ENCODE results near the gene GOLGA3. TPM values are rescaled to one million over a fixed set of nuclear protein-coding genes. Genes with fewer than 3 reads are reported as not detected.
"Not testable (repeated sequence)": the region's sequence is repeated elsewhere in the genome, so short reads cannot be mapped to it uniquely, and the experiment has no call there.

Gene GOLGA3
- total RNA-seq, 1 donor = 148 TPM

DNA sequence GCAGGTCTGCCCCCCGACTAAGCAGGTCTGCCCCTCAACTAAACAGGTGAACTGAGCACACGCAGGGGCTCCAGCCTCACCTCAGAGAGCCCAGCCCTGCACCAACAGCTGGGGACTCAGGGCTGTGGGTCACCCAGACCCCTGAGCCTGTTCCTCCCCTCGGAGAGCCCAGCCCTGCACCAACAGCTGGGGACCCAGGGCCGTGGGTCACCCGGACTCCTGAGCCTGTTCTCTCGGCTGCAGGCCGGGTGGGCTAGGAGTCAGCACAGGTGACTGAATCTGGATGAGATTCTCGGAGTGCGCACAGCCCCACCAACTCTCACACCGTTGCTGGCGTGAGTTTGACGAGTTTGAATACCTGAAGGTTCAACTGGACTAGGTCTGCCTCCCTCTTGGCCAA lies 46.7 kb downstream of the GOLGA3 start:
- TF ChIP-seq, protein P1, sequence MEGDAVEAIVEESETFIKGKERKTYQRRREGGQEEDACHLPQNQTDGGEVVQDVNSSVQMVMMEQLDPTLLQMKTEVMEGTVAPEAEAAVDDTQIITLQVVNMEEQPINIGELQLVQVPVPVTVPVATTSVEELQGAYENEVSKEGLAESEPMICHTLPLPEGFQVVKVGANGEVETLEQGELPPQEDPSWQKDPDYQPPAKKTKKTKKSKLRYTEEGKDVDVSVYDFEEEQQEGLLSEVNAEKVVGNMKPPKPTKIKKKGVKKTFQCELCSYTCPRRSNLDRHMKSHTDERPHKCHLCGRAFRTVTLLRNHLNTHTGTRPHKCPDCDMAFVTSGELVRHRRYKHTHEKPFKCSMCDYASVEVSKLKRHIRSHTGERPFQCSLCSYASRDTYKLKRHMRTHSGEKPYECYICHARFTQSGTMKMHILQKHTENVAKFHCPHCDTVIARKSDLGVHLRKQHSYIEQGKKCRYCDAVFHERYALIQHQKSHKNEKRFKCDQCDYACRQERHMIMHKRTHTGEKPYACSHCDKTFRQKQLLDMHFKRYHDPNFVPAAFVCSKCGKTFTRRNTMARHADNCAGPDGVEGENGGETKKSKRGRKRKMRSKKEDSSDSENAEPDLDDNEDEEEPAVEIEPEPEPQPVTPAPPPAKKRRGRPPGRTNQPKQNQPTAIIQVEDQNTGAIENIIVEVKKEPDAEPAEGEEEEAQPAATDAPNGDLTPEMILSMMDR (IDR thresholded peaks at IDR 0.05; ENCODE audit: insufficient read depth, low read depth, low read length) = no peak
- H3K4me3 ChIP-seq (ENCODE audit: low read depth, low read length) = no peak overlapping the region

DNA sequence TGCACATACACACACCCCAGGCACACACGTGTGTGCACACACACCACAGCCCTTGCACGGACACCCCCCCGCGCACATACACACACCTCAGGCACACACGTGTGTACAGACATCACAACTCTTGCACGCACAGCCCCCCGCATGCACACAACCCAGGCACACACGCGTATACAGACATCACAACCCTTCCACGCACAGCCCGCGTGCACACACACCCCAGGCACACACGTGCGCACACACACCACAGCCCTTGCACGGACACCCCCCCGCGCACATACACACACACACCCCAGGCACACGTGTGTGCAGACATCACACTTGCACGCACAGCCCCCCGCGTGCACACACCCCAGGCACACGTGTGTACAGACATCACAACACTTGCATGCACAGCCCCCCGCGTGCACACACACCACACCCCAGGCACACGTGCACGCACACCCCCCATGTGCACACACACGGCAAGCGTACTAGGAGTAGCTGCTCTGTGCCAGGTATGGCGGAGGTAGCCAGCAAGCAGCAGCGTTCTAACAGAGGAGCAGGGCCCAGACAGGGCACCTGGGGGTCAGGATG lies 48.8 kb downstream of the GOLGA3 start:
- no peak for DNase-seq (ENCODE audit: low read depth)
- TF ChIP-seq, protein P1 (IDR thresholded peaks at IDR 0.05; ENCODE audit: insufficient read depth, low read depth, low read length) = no peak
- H3K4me3 ChIP-seq (ENCODE audit: low read depth, low read length) = no peak overlapping the region

More for the DNA sequence above, 46.7 kb downstream of the GOLGA3 start:
- DNase-seq (ENCODE audit: low read depth) = no peak

DNA sequence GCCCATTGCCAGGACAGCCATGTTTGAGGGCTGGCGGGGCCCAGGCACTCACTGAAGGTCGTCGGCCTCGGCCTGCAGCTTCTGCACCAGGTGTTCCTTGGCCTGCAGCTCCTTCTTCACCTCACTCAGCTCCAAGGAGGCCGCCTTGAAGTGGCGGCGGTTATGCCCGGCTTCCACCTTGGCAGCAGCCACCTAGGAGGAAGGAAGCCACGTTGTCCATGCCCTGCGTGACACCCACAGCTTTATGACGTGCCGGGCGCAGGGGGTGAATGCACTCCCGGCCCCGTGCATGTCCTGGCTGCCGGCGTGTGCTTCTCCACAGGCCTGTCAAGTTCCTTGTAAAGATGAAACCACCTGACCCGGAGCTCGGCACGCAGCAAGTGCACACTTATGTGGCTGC lies 51.1 kb downstream of the GOLGA3 start:
- no peak for DNase-seq (ENCODE audit: low read depth)
- no peak overlapping the region for H3K4me3 ChIP-seq (ENCODE audit: low read depth, low read length)
- TF ChIP-seq, protein P1 (IDR thresholded peaks at IDR 0.05; ENCODE audit: insufficient read depth, low read depth, low read length) = no peak

DNA sequence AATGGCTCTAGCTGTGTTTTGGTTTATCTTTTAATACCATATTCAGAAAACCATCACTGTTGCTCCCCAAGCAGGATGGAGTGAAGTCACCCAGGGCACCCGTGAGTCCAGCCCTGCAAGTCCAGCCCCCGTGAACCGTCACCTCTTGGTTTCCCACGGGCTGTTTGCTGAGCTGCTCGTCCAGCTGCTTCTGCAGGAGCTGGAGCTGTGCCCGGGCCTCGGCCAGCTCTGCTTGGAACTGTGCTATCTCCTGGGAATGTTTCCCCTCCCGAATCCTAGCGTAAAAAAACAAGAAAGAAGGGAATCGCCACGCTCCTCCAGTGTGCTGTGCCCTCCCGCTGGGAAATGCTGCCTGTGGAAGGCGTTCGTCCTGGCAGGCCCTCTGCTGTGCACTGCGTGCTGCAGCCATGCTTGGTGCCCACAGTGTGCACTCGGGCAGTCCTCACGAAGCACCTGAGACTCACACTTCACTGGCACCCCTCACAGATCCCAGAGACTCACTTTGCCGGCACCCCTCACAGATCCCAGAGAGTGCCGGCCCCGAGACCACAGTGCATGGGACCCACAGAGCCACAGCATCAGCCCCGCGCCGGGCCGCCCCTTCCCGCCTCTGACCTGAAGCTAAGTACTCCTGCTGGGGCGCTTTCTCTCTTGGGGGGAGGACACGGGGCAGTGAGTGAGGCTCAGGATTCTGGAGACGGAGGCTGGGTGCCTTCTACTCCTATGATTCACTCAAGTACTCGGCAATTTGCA lies 51.7 kb downstream of the GOLGA3 start:
- TF ChIP-seq, protein P1 (IDR thresholded peaks at IDR 0.05; ENCODE audit: insufficient read depth, low read depth, low read length) = no peak
- H3K4me3 ChIP-seq (ENCODE audit: low read depth, low read length) = no peak overlapping the region
- peak; percentile 64 for DNase-seq (ENCODE audit: low read depth)

DNA sequence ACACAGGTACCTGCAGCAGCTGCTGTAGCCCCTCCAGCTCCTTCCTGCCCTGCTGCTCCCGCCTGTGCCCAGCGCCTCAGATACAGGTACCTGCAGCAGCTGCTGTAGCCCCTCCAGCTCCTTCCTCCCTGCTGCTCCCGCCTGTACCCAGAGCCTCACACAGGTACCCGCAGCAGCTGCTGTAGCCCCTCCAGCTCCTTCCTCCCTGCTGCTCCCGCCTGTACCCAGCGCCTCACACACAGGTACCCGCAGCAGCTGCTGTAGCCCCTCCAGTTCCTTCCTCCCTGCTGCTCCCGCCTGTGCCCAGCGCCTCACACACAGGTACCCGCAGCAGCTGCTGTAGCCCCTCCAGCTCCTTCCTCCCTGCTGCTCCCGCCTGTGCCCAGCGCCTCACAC lies 52.4 kb downstream of the GOLGA3 start:
- H3K4me3 ChIP-seq (ENCODE audit: low read depth, low read length); DNase-seq (ENCODE audit: low read depth): not testable (repeated sequence)

DNA sequence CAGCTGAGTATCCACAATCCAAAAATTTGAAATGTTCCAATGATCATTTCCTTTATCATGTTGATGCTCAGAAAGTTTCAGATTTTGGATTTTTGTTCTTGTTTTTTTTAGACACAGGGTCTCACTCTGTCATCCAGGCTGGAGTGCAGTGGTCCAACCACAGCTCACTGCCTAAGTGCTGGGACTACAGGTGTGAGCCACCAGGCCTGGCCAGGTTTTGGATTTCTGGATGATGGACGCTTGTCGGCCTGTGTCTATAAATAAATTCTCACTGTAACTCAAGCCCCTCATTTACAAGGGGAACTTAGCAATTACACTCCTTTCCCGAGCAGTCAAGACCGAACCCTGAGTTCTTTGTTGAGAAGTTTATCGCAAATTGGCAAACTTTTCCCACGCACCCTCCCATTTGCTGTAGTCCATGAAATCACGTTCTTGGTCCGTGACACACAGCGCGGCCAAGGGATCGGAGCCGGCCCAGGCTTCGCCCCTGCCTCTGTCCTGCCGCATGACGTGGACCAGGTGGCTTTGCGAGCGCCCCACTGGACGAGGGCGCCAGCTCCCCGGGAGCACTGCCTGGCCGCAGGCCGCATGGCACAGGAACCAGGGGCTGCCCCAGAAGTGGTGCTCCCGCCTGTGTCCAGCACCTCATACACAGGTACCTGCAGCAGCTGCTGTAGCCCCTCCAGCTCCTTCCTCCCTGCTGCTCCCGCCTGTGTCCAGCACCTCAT lies 53.0 kb downstream of the GOLGA3 start:
- TF ChIP-seq, protein P1 (IDR thresholded peaks at IDR 0.05; ENCODE audit: insufficient read depth, low read depth, low read length) = no peak
- DNase-seq (ENCODE audit: low read depth) = no peak
- H3K4me3 ChIP-seq (ENCODE audit: low read depth, low read length) = no peak overlapping the region

DNA sequence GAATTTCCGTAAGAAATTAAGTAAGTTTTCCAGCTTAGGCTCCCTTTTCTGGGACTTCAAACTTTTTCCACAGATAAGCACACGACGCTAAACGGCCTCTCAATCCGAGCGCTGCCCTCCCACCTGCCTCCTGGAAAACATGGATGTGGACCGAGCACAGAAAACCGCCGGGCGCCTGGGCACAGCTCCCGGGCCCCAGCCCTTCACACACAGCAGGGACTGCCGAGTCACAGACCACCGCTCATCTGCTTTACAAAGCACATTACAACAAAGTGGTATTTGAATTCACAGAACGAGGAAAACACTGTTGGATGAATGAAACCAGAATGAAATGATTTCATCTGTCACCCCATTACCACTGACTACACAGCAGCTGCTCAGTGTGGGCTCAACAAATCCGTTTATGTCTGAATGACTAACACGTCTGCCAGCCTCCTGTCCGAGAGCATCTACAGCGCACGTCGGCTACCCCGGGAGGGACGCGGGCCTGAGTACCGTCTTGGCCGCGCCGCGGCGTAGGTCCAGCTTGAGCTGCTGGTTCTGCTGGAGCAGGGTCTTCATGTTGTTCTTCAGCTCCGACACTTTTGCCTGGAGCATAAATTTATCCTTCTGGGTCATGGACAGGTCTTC lies 53.9 kb downstream of the GOLGA3 start:
- H3K4me3 ChIP-seq (ENCODE audit: low read depth, low read length) = no peak overlapping the region
- TF ChIP-seq, protein P1 (IDR thresholded peaks at IDR 0.05; ENCODE audit: insufficient read depth, low read depth, low read length) = no peak
- DNase-seq (ENCODE audit: low read depth) = no peak

Measured in fibroblast of villous mesenchyme (primary cell).